K562 (cell line): ENCODE data around the gene SLC35F4. TPM values are rescaled to one million over a fixed set of nuclear protein-coding genes. Genes with fewer than 3 reads are reported as not detected.

Source experiments
- ATAC-seq: fragments of 200-7000 bp; cut with Tn5 transposase; 3 replicates; pipeline ENCODE4 v1.9.1; 2020; ENCODE audit warnings: moderate library complexity
- BruUV-seq: library from RNA; stranded (reverse); fragments of 400-500 nt; replicated peaks from 2 replicates; lab custom pipeline; 2021; lab: Mats Ljungman, UMichigan
- CTCF ChIA-PET: fragments of 300-600 bp; formaldehyde crosslinking; extraction: SDS; loops from one replicate; lab custom pipeline; 2021; ENCODE audit warnings: low intra/inter-chr PET ratio; lab: Yijun Ruan, JAX
- POLR2A ChIA-PET: fragments of 300-600, 350-650 bp; sonication (Branson Sonifier 250); formaldehyde crosslinking; extraction: SDS; loops from one replicate; lab custom pipeline; 2021; ENCODE audit warnings: antibody characterized with exemption, inconsistent platforms; lab: Yijun Ruan, JAX
- DNase-seq, 4 experiments: peaks; one replicate each; pipeline versions ENCODE4 v3.0.0 to v3.0.0-alpha.2; 2011 to 2018; ENCODE audit warnings: low spot score in 3 of 4, mixed read lengths in 3 of 4; ENCODE audit errors: extremely low read depth in 1 of 4
- FAIRE-seq: peaks from 2 replicates; lab custom pipeline; 2011; peaks lifted over from hg19 to GRCh38; lab: Jason Lieb, UNC
- H2AFZ ChIP-seq: 2 replicates; pipeline ENCODE4 v1.6.0; 2011; ENCODE audit warnings: low read depth, low read length, control low read depth, inconsistent platforms
- H3K27ac ChIP-seq: fragments of 200-600 bp; 3 replicates; pipeline ENCODE4 v1.8.0; 2011; ENCODE audit warnings: low read depth, mild to moderate bottlenecking, control low read depth, inconsistent platforms, low read length, moderate library complexity, mixed read lengths; ENCODE audit errors: extremely low read depth
- H3K27me3 ChIP-seq, 2 experiments: fragments of 300-600 bp in 1 of 2; 2 replicates in 1 of 2; 3 replicates in 1 of 2; pipeline versions ENCODE4 v1.6.0 to v1.8.0; 2011; ENCODE audit warnings: inconsistent platforms in 2 of 2, low read length in 2 of 2, mild to moderate bottlenecking in 1 of 2, mixed read lengths in 1 of 2, moderate library complexity in 1 of 2; ENCODE audit not compliant: control insufficient read depth in 2 of 2, insufficient read depth in 2 of 2
- H3K36me3 ChIP-seq: fragments of 300-600 bp; 3 replicates; pipeline ENCODE4 v1.8.0; 2011; ENCODE audit warnings: mild to moderate bottlenecking, low read length, inconsistent platforms; ENCODE audit not compliant: control insufficient read depth, insufficient read depth
- H3K4me1 ChIP-seq, 2 experiments: fragments of 200-600 bp in 1 of 2; replicated peaks in 1 of 2; 2 replicates in 1 of 2; 3 replicates in 1 of 2; pipeline versions ENCODE4 v1.5.1 to v1.8.0; 2011; ENCODE audit warnings: inconsistent platforms in 2 of 2, low read length in 2 of 2, mild to moderate bottlenecking in 1 of 2, mixed read lengths in 1 of 2, moderate library complexity in 1 of 2; ENCODE audit not compliant: control insufficient read depth in 2 of 2, insufficient read depth in 2 of 2
- H3K4me2 ChIP-seq: 2 replicates; pipeline ENCODE4 v1.6.1; 2011; ENCODE audit warnings: low read length, control low read depth, inconsistent platforms, mixed read lengths; ENCODE audit not compliant: insufficient read depth
- H3K4me3 ChIP-seq: fragments of 200-600 bp; sonication (generic), shearing (Covaris generic); 2 replicates; pipeline ENCODE4 v1.5.1; 2016; ENCODE audit warnings: control low read depth, inconsistent platforms
- H3K79me2 ChIP-seq: fragments of 200-600 bp; 3 replicates; pipeline ENCODE4 v1.8.0; 2011; ENCODE audit warnings: low read length, inconsistent platforms; ENCODE audit not compliant: control insufficient read depth, insufficient read depth
- H3K9ac ChIP-seq, 2 experiments: 2 replicates each; pipeline versions ENCODE4 v1.6.0 to v1.6.1; 2011; ENCODE audit warnings: low read depth in 2 of 2, low read length in 2 of 2, control low read depth in 1 of 2, inconsistent platforms in 1 of 2, mild to moderate bottlenecking in 1 of 2, mixed read lengths in 1 of 2; ENCODE audit not compliant: insufficient read depth in 1 of 2
- H3K9me1 ChIP-seq: one replicate; pipeline ENCODE4 v1.6.0; 2011; ENCODE audit warnings: inconsistent platforms, mild to moderate bottlenecking, low read length, moderate library complexity; ENCODE audit not compliant: control insufficient read depth, insufficient read depth
- H3K9me3 ChIP-seq: replicated peaks from 2 replicates; pipeline ENCODE4 v1.5.1; 2011; ENCODE audit warnings: low read depth, low read length, inconsistent platforms; ENCODE audit not compliant: control insufficient read depth, insufficient read depth
- H4K20me1 ChIP-seq: replicated peaks from 2 replicates; pipeline ENCODE4 v1.6.1; 2011; ENCODE audit warnings: low read length, inconsistent platforms, mixed read lengths; ENCODE audit not compliant: control insufficient read depth, insufficient read depth
- ASH1L ChIP-seq: fragments of 450-650 bp; IDR thresholded peaks from 2 replicates; pipeline ENCODE4 v1.6.1; 2018; ENCODE audit warnings: borderline replicate concordance, mild to moderate bottlenecking, low read depth; ENCODE audit not compliant: partially characterized antibody
- CHD2 ChIP-seq: IDR thresholded peaks from 2 replicates; pipeline ENCODE4 v1.6.1; 2011; ENCODE audit warnings: low read depth, low read length
- KLF6 ChIP-seq: fragments of 250-450 bp; sonication (Bioruptor Pico); IDR thresholded peaks from 2 replicates; pipeline ENCODE4 v1.4.0; 2020; ENCODE audit warnings: mild to moderate bottlenecking, moderate library complexity, borderline replicate concordance
- MED1 ChIP-seq: sonication (generic); formaldehyde crosslinking; IDR thresholded peaks from 2 replicates; pipeline ENCODE4 v1.8.1; 2023; ENCODE audit warnings: missing genetic modification reagents, borderline replicate concordance
- PHF21A ChIP-seq: fragments of 450-650 bp; IDR thresholded peaks from 2 replicates; pipeline ENCODE4 v1.6.1; 2017; ENCODE audit warnings: low read depth, borderline replicate concordance
- ZNF146 ChIP-seq: IDR thresholded peaks from one replicate; pipeline ENCODE4 v1.6.1; 2018; ENCODE audit warnings: missing compliant biosample characterization; ENCODE audit not compliant: unreplicated experiment
- WGBS: fragments of 100-300 bp; shearing (Covaris generic); methylation state at CpG from one replicate; pipeline ENCODE4 v1.1.6; 2016; ENCODE audit warnings: low coverage, mixed read lengths; ENCODE audit not compliant: insufficient coverage; ENCODE audit errors: missing lambda C conversion rate; 5-methylcytosine and 5-hydroxymethylcytosine counted together
- in situ Hi-C: fragments of 300-500 bp; cut with MboI; formaldehyde crosslinking; loops from 4 replicates; pipeline ENCODE4 v1.15.0; 2018; ENCODE audit warnings: inconsistent platforms, mixed read lengths
- intact Hi-C: fragments of 100-400 bp; cut with micrococcal nuclease; formaldehyde crosslinking; loops from 2 replicates; pipeline ENCODE4 v1.14.2; 2022
- polyA plus RNA-seq, 8 experiments: library from polyadenylated mRNA; depleted of rRNA in 4 of 8; stranded (reverse) in 5 of 8; unstranded in 3 of 8; fragments of >200 nt; fragmentation: Nextera tagmentation in 2 of 8; fragmentation: Illumina TruSeq in 1 of 8; extraction: Ambion mirVana in 2 of 8; extraction: Trizol in 1 of 8; gene quantifications; 2 replicates each; pipeline versions ENCODE4 v1.2.1 to v1.2.3, GENCODE V29; 2011 to 2014; ENCODE audit warnings: inconsistent platforms in 1 of 8, missing spikeins in 1 of 8
- total RNA-seq, 7 experiments: library from RNA; depleted of rRNA in 6 of 7; stranded (reverse); fragments of >200 nt in 6 of 7; fragmentation: Illumina TruSeq in 2 of 7; extraction: Trizol in 2 of 7; gene quantifications; 2 replicates each; pipeline versions ENCODE4 v1.2.1 to v1.2.3, GENCODE V29; 2011 to 2021; ENCODE audit warnings: low replicate concordance in 1 of 7
- TF ChIP-seq, protein P1 (sequence below), 2 experiments: fragments of 450-650 bp; IDR thresholded peaks; 2 replicates each; pipeline ENCODE4 v1.6.1; 2016; ENCODE audit warnings: mild to moderate bottlenecking in 2 of 2, borderline replicate concordance in 1 of 2, low read depth in 1 of 2, moderate library complexity in 1 of 2
- TF ChIP-seq, protein P2 (sequence below): fragments of 250-450 bp; sonication (Bioruptor Pico); IDR thresholded peaks from 2 replicates; pipeline ENCODE4 v1.5.0; 2021; ENCODE audit warnings: mild to moderate bottlenecking, moderate library complexity
- TF ChIP-seq, protein P3 (sequence below): fragments of 450-650 bp; formaldehyde crosslinking; conservative IDR thresholded peaks from 2 replicates; pipeline ENCODE4 v1.4.0; 2022; ENCODE audit warnings: mild to moderate bottlenecking, missing genetic modification characterization

The SLC35F4 gene
- total and polyA plus RNA-seq, 9 of the 15 experiments (the other 6 are each of a cell fraction or from before 2014, with no cell fraction given) = 0.01 TPM; not detected in 8

DNA sequence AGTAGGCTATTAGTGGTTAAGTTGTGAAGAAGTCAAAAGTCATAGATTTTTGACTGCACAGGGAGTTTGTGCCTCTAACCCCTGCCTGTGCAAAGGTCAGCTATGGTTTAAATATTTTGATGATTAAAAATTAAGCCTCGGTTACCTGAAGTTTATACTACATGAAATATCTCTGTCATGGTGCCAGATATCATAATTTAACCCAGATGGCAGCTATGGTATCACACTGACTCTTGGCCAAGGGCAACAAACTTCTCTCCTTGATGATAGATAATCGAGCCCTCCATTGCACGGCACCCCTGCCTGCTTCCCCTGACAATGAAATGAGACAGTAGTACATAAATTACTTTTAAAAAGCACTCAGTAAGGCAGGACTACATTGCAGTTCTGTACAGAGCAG is 80.8 kb downstream of the SLC35F4 start:
- H3K4me2 ChIP-seq = no peak overlapping the region
- H3K4me3 ChIP-seq = no peak overlapping the region
- no peaks in the 10 kb centered on the region for H3K27me3 ChIP-seq
- in situ Hi-C loops (no loop called here), intact Hi-C loops (no loop called here)
- BruUV-seq = no TSS peak
- H2AFZ ChIP-seq = no peak overlapping the region
- H3K9me1 ChIP-seq = no peaks in the 10 kb centered on the region
- ATAC-seq (no peak), FAIRE-seq (no peak), DNase-seq (no peak)
- H3K4me1 ChIP-seq = no peaks in the 10 kb centered on the region
- no peaks in the 10 kb centered on the region for H4K20me1 ChIP-seq
- CTCF ChIA-PET = no interaction called here
- no peak overlapping the region for H3K27ac ChIP-seq
- no peaks in the 10 kb centered on the region for H3K79me2 ChIP-seq
- no peaks in the 10 kb centered on the region for H3K36me3 ChIP-seq
- H3K9ac ChIP-seq = no peak overlapping the region
- POLR2A ChIA-PET = interaction anchor here (0.7 kb wide), 1 partner anchor 11 kb away, joined by 3 read pairs; no protein-coding TSS in a partner anchor
- no peaks in the 10 kb centered on the region for H3K9me3 ChIP-seq
- 2% methylated on average over 3 of the region's 3 CpGs for WGBS
- TF ChIP-seq, protein P1, sequence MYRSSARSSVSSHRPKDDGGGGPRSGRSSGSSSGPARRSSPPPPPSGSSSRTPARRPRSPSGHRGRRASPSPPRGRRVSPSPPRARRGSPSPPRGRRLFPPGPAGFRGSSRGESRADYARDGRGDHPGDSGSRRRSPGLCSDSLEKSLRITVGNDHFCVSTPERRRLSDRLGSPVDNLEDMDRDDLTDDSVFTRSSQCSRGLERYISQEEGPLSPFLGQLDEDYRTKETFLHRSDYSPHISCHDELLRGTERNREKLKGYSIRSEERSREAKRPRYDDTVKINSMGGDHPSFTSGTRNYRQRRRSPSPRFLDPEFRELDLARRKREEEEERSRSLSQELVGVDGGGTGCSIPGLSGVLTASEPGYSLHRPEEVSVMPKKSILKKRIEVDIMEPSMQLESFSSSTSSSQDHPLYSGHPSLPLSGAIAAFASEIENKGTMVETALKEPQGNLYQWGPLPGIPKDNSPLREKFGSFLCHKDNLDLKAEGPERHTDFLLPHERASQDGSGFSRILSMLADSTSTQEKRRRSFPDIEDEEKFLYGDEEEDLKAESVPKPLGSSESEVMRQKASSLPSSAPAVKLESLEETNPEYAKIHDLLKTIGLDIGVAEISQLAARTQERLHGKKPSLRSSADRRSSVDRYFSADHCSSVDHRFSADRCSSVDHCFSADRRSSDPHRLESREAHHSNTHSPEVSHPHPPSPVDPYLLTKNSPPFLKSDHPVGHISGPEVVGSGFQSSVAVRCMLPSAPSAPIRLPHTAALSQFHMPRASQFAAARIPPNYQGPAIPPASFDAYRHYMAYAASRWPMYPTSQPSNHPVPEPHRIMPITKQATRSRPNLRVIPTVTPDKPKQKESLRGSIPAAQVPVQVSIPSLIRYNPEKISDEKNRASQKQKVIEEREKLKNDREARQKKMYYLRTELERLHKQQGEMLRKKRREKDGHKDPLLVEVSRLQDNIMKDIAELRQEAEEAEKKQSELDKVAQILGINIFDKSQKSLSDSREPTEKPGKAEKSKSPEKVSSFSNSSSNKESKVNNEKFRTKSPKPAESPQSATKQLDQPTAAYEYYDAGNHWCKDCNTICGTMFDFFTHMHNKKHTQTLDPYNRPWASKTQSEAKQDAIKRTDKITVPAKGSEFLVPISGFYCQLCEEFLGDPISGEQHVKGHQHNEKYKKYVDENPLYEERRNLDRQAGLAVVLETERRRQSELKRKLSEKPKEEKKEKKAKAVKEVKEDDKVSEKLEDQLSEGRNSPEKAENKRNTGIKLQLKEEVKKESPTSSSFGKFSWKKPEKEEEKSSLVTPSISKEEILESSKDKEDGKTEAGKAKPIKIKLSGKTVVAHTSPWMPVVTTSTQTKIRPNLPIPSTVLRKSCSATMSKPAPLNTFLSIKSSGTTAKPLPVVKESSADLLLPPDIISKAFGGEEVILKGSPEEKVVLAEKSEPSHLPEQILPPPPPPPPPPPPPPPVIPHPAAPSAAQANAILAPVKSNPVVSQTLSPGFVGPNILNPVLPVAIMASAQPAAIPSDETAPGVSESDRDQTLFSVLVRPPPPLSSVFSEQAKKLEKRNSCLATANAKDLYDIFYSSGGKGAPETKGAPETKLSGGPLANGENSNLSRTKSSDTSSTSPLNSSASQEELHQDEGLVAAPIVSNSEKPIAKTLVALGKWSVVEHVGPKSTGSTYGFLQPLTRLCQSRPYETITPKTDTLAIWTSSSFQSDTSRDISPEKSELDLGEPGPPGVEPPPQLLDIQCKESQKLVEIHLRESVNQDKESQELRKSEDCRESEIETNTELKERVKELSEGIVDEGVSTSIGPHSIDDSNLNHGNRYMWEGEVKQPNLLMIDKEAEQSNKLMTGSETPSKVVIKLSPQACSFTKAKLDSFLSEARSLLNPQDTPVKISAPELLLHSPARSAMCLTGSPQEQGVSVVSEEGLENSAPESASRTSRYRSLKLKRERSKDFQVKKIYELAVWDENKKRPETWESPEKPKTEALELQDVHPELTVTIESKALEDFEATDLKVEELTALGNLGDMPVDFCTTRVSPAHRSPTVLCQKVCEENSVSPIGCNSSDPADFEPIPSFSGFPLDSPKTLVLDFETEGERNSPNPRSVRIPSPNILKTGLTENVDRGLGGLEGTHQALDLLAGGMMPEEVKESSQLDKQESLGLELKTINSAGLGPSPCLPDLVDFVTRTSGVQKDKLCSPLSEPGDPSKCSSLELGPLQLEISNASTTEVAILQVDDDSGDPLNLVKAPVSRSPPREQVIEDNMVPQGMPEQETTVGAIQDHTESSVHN (IDR thresholded peaks at IDR 0.05; ENCODE audit: borderline replicate concordance in 1 of 2, low read depth in 1 of 2) = no peak
- TF ChIP-seq ASH1L (no peak), ZNF146 (CRISPR knock-in tag) (no peak), PHF21A (no peak), CHD2 (no peak), MED1 (CRISPR knock-in tag) (no peak), KLF6 (CRISPR knock-in tag) (no peak)
- TF ChIP-seq, protein P2, sequence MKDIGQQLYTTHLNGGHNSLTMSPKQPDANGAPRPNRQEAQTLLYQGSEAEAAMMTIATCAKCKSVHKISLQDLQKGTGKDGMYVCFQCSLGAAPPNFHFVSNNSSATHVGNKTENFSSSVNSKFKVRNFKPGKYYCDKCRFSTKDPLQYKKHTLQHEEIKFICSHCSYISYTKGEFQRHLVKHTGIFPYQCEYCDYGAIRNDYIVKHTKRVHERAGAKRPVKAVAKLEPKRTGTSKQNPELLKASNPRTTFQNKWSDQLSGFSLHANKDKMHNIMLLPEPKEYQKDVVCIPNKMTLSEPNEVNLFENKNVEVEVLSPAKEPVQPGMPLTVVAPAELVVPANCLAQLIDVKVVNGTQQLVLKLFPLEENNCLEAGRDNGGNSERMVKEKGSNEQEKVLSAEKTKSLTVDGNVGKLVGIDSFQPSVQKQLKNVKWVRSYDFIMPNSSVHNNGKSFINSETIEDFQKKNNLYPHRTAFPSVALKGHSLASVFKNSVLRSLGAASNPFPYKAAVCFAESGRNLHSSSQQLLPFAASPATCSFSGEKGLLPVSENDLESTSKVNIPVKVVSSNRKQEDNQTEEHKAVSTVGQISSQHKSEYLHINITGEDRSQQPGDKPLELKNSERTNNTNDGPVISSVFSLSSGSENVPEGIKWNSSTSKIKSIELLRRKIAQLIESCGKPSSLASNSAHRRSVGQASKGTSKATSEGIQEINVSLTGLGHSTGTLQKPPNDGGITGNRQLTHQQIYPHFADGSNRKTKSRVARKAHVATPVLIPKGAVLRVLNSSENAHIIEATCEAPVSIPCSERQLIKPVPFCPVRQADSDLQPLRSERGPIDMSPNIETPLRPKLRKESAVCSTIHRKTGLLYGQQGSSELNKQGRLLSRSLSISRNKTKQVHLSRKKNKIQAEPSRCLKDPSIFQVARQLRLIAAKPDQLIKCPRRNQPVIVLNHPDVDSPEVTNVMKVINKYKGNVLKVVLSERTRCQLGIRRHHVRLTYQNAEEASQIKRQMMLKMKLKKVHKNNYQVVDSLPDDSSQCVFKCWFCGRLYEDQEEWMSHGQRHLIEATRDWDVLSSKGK (CRISPR knock-in tag) = no peak
- TF ChIP-seq, protein P3, sequence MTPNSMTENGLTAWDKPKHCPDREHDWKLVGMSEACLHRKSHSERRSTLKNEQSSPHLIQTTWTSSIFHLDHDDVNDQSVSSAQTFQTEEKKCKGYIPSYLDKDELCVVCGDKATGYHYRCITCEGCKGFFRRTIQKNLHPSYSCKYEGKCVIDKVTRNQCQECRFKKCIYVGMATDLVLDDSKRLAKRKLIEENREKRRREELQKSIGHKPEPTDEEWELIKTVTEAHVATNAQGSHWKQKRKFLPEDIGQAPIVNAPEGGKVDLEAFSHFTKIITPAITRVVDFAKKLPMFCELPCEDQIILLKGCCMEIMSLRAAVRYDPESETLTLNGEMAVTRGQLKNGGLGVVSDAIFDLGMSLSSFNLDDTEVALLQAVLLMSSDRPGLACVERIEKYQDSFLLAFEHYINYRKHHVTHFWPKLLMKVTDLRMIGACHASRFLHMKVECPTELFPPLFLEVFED (CRISPR knock-in tag) = no peak
